NB4 (cell line): ENCODE data around the gene CAMK2D.

Experiments
- POLR2A ChIP-seq: IDR thresholded peaks from 2 replicates; pipeline ENCODE4 v1.6.1; 2011; ENCODE audit warnings: mild to moderate bottlenecking; ENCODE audit not compliant: insufficient read length; ENCODE audit errors: extremely low read depth
- TF ChIP-seq, protein P1 (sequence below): IDR thresholded peaks from one replicate; pipeline ENCODE4 v1.5.1; 2012; ENCODE audit warnings: low read depth, low read length

DNA sequence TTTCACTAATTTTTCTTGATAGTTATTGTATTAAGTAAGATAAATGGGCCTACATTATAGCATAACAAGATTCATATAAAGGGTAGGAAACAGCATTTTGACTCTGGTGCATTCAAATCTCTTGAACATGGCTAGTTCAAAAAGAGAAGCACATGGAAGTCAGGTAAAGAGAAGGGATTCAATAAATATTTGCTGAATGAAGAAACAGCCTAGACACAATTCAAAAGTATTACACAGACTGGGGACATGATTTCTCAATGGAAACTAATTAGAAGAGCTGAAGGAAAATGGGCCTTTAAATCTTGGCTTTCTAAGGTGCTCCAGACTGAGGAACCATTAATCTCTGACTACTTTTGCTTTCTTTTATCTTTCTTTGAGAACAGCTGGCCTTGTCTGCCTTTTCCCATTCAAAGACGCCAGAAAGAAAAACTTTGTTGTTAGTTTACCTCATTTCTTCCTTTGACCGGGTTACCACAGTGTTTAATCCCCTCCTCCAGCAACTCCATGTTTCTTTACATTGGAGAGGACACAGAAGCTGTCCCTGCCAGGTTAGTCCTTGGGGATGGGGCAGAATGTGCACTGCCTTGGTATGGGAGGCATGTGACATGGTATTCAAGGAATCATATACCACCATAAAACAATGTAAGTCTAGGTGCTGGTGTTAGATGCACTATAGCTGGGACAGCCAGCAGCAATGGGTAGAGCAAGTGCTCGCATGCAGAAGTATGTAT lies 264.2 kb downstream of the CAMK2D start:
- TF ChIP-seq, protein P1, sequence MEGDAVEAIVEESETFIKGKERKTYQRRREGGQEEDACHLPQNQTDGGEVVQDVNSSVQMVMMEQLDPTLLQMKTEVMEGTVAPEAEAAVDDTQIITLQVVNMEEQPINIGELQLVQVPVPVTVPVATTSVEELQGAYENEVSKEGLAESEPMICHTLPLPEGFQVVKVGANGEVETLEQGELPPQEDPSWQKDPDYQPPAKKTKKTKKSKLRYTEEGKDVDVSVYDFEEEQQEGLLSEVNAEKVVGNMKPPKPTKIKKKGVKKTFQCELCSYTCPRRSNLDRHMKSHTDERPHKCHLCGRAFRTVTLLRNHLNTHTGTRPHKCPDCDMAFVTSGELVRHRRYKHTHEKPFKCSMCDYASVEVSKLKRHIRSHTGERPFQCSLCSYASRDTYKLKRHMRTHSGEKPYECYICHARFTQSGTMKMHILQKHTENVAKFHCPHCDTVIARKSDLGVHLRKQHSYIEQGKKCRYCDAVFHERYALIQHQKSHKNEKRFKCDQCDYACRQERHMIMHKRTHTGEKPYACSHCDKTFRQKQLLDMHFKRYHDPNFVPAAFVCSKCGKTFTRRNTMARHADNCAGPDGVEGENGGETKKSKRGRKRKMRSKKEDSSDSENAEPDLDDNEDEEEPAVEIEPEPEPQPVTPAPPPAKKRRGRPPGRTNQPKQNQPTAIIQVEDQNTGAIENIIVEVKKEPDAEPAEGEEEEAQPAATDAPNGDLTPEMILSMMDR = no peak
- no peak for TF ChIP-seq POLR2A
